GM12891 (cell line): ENCODE results near the gene ANKRD63.

Experiments used
- POLR2AphosphoS5 ChIP-seq: IDR thresholded peaks from 2 replicates; pipeline ENCODE4 v1.6.1; 2011; ENCODE audit warnings: low read depth, low read length, control low read depth
- SPI1 ChIP-seq: IDR thresholded peaks from 2 replicates; pipeline ENCODE4 v1.6.1; 2011; ENCODE audit warnings: low read depth, low read length, control low read depth

GRCh38 chr15:40266828-40267304 lies 16.0 kb downstream of the ANKRD63 start:
- TF ChIP-seq SPI1, result no peak
- no peak for TF ChIP-seq POLR2AphosphoS5
